GM12875 (cell line): Measurements from ENCODE around the gene SEL1L.

ENCODE experiments used
- H3K4me3 ChIP-seq: one replicate; pipeline ENCODE4 v1.5.1; 2011; ENCODE audit warnings: low read depth, low read length, control low read depth
- CTCF ChIP-seq: IDR thresholded peaks from 2 replicates; pipeline ENCODE4 v1.5.1; 2011; ENCODE audit warnings: low read depth, mild to moderate bottlenecking, control low read depth, inconsistent platforms, low read length, moderate library complexity, borderline replicate concordance; ENCODE audit not compliant: insufficient read depth

Gene SEL1L

GRCh38 chr14:81452341-81453133, 81.1 kb downstream of the SEL1L start:
- TF ChIP-seq CTCF, result no peak
- no peak overlapping the region for H3K4me3 ChIP-seq

GRCh38 chr14:81450976-81451375, 82.7 kb downstream of the SEL1L start:
- TF ChIP-seq CTCF, result no peak
- H3K4me3 ChIP-seq, result no peak overlapping the region

GRCh38 chr14:81450100-81450531, 83.5 kb downstream of the SEL1L start:
- no peak overlapping the region for H3K4me3 ChIP-seq
- TF ChIP-seq CTCF, result no peak

GRCh38 chr14:81449576-81449975, 84.1 kb downstream of the SEL1L start:
- no peak for TF ChIP-seq CTCF
- no peak overlapping the region for H3K4me3 ChIP-seq

GRCh38 chr14:81449114-81449513, 84.5 kb downstream of the SEL1L start:
- no peak overlapping the region for H3K4me3 ChIP-seq
- TF ChIP-seq CTCF, result no peak

GRCh38 chr14:81447021-81447764, 86.5 kb downstream of the SEL1L start:
- no peak overlapping the region for H3K4me3 ChIP-seq
- TF ChIP-seq CTCF, result no peak

- H3K4me3 ChIP-seq, result no peak overlapping the region
- TF ChIP-seq CTCF, result no peak
These were observed 87.2 kb downstream of the SEL1L start for GRCh38 chr14:81446279-81447007.
